COR-L47 (cell line): ENCODE measurements around the gene CCSER1.
"Not testable (repeated sequence)": the region's sequence is repeated elsewhere in the genome, so short reads cannot be mapped to it uniquely, and the experiment has no call there.

Experiments
- DNase-seq: peaks from one replicate; lab custom pipeline; 2025; lab: John Stamatoyannopoulos, UW

The CCSER1 gene

DNA sequence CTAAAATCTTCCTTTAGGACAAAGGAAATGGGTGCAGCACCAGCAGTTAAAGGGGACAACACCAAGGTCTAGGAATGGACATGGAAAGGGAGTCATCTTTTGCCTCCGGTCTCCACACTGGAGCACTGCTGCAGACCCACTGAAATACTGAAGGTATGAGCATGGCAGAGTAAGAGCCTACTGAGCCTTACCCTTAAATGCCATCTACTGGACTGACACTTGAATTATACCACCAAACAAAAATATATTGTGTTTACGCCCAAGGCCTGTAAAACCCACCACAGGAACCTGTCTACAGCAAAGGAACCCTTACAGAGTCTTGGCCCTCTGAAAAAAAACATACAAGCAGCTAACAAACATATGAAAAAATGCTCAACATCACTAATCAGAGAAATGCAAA lies 443.4 kb downstream of the CCSER1 start:
- DNase-seq, result no peak

DNA sequence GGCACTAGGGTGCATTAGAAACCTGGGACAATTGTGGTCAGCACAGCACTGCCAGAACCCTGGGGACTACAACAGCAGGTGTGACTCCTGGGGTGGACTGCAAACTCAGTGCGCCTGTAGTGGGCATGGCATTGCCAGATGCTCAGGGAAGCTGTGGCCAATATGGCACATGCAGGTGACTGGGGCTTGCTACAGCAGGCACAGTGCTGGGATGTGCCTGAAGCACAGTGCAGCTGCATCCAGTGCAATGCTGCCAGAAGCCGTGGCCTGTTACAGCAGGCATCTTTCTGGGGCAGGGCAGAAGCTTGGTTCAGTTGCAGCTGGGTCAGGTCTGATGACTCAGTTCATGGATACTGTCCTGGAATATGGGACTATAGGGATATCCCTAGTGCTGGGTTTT lies 445.8 kb downstream of the CCSER1 start:
- DNase-seq, result no peak

DNA sequence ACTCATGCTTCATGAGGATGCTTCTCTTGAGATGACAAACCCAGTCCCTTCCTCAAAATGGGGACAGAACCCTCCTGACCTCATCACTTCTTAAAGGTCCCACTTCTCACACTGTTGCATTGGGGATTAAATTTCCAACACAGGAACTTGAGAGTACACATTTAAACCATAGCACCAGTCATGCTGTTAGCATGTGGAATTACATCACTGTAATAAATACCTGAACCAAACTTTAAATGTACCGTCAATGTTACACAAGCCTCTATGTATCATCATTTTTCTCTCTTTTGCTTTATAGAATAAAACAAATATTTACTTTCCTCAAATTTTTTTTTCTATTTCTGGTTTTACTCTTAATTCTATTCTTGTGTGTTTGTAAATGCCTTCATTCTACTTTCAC lies 448.2 kb downstream of the CCSER1 start:
- DNase-seq, result no peak

DNA sequence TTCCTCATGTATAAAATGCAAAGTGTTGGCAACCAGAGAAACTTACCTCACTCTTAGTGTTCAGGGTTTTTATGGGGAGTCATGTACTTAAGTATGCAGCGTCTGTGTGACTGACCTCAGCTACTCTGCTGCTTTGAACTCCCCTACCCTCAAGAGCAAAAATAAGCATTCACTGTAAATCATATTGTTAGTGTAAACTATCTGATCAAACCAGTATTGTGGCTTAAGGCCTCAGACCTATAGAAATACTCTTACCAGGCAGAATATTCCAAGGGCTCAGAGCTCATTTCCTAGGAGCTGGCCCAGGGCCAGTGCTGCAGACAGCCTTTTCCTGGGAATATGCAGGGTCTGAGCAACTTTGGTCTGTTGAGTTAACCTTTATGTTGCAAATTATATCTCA lies 453.1 kb downstream of the CCSER1 start:
- no peak for DNase-seq

DNA sequence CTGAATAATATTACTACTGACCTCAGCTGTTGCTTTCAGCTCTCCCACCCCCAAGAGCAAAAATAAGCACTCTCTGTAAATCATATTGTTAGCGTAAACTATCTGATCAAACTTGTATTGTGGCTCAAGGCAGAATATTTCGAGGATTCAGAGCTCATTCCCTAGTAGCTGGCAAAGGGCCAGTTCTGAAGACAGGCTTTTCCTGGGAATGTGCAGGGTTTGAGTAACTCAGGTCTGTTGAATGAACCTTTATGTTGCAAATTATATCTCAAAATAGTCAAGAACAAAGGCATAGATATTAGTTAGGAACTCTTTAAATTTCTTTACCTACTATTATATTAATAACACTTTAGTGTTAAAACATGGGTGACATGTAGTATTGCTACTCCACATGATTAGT lies 454.9 kb downstream of the CCSER1 start:
- no peak for DNase-seq

DNA sequence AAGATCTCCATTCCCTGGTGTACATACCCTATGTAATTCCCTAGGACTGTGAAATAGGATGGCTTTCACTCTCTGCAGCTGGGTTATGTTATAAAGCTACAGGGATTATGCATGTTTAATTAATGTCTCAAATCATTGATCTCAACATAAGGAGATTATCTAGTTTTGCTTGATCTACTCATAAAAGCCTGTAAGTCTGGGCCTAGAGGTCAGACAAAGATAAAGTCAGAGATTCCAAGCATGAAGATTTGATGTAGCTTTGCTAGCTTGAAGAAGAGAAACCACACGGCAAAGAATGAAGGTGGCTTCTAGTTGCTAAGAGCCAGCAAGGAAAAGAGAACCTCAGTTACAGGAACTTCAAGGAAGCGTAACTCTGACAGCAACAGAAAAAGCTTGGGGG lies 456.9 kb downstream of the CCSER1 start:
- no peak for DNase-seq

DNA sequence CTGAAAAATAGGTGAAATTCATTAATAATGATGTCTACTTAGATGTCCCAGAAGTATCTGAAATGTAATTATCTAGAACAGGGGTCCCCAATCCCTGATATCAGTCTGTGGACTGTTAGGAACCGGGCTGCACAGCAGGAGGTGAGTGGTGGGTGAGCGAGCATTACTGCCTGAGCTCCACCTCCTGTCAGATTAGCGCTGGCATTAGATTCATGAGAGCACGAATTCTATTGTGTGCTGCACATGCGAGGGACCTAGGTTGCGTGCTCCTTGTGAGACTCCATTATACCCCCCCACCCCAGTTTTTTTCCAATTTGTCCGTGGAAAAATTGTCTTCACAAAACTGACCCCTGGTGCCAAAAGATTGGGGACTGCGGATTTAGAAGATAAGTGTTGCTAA lies 458.8 kb downstream of the CCSER1 start:
- DNase-seq, result no peak

DNA sequence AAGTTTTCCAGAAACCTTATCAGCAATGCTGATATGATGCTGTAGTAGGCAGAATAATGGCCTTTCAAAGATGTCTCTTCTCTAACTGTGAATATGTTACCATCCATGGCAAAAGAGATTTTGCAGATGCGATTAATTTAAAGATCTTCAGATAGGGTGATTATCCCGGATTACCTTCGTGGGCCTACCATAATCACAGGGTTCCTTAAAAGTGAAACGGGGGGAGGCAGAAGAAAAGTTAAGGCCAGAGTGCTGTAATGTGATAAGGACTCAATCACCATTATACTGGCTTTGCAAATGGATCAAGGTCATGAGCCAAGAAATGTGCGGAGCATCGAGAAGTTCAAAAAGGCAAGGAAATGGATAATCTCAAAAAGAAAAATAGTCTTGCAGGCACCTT lies 459.6 kb downstream of the CCSER1 start:
- no peak for DNase-seq

DNA sequence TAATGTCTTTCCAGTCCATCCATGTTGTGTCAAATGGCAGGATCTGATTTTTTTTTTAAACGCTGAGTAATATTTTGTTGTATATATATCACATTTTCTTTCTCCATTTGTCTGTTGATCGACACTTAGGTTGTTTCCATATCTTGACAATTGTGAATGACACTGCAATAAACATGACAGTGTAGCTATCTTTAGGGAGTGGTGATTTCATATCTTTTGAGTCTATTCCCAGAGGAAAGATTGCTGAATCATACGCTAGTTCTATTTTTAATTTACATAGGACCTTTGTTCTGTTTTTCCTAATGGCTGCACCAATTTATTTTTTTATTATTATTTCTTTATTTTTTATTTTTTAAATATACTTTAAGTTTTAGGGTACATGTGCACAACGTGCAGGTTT lies 470.7 kb downstream of the CCSER1 start:
- DNase-seq, result no peak

DNA sequence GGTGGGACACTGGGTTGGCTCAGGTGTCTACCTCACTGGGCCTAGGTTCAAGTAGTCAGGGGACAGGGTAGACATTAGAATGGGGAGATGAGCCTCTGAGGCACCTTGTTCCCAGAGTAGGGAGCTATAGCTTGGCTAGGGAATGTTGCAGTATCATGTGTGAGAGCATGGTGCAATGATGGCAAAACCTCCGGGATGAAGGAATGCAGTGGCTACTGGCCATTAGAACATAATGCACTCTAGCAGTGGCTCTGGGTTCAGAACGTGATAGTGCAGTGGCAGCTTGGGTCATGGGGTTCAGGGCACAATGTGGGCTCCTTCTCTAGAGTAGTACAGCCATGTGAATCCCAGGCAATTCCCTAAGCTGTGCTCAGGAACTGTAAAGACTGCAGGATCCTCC lies 471.5 kb downstream of the CCSER1 start:
- DNase-seq, result no peak

DNA sequence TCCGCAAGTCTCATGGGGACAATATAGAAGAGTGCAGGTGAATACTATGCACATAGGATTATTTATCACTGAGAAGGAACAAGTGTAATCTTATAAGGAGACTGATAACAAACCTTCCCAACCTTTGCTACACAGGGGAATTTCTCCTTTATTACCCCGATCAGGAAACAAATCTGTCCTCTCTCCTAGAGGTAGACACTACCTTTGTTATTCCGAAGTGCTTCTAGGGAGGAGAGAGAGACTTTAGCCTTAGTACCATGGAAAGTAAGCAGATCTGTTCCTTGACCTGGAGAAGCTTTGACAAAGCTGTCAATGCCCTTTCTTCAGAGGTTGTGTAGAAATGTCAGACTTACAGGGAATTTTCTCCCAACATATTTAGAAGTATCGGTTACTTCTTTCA lies 475.5 kb downstream of the CCSER1 start:
- no peak for DNase-seq

DNA sequence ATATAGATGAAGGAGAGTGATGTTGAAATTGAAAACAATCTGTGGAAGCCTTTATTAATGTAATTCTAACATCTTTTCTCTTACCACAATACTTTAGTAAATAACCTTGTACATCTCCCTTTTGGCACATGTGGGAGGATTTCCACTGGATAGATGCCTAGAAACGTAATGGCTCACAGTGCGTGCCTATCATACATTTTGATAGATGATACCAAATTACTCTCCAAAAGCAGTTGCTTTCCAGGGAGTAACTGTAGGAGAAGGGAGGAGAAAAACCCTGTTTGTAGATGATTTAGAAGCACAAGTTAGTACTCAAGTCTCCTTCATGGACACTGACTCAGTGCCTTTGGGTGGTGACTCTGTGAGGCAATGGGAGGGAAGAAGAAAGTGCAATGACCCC lies 476.3 kb downstream of the CCSER1 start:
- no peak for DNase-seq

DNA sequence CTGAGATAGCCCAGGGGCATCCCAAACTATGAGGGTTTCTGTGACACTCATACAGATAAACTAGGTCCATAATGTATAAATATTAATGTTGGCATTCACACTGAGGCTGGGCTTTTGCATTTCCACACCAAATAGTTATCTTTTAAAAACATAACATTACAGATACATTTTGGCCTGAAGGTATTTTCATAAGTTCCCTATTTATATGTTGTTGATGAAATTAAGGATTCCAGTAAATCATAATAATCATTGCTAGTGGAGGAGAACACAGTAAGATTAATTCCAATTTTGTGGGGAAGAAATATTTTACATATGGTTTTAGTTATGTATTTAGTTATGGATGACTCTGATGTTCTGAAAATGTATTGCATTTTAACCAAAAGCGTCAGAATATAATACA lies 479.6 kb downstream of the CCSER1 start:
- DNase-seq, result no peak

DNA sequence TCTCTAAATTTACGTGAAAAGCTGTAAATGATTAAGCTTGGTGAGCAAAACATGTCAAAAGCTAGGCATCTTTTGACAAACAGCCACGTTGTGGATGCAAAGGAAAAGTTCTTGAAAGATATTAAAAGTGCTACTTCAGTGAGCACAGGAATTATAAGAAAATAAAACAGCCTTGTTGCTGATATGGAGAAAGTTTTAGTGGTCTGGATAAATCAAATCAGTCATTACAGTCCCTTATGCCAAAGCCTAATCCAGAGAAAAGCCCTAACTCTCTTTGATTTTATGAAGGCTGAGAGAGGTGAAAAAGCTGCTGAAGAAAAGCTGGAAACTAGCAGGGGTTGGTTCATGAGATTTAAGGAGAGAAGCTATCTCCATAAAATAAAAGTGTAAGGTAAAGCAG lies 487.2 kb downstream of the CCSER1 start:
- DNase-seq, result no peak

DNA sequence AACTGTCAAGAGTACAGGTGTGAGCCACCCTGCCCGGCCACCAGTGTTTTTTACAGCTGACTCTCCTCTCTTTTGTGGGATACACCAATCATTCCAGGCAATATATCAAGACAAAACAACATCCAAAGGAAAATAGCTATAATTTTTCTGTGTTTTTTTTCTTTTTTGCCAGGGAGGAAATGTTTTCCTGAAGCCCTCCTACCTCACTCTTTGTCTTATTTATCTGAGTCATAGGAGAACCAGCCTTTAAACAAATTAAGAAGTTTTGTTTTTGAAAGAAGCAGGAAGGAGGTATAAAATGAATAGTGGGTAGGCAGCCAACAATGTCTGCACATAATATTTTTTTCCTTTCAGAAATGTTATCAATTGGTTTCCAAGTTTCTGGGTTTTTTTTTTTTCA lies 493.9 kb downstream of the CCSER1 start:
- DNase-seq, result no peak

DNA sequence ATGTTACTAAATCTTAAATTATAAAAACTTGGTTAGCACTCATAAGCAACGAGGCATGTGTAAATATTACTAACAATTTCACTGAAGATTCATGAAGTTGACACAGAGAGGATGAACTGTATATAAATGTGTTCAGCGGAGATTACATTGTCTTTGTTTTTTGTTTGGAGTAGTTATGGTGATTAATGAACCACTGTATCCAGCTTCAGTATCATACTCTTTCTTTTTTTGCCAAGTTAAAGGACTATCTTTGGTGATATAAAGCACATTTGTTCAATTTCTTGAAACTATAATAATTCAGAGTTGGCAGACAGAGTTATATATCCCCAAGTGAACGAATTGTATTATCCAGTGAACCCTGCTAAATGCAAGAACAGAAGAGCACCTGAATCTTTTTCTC lies 497.6 kb downstream of the CCSER1 start:
- DNase-seq, result no peak

DNA sequence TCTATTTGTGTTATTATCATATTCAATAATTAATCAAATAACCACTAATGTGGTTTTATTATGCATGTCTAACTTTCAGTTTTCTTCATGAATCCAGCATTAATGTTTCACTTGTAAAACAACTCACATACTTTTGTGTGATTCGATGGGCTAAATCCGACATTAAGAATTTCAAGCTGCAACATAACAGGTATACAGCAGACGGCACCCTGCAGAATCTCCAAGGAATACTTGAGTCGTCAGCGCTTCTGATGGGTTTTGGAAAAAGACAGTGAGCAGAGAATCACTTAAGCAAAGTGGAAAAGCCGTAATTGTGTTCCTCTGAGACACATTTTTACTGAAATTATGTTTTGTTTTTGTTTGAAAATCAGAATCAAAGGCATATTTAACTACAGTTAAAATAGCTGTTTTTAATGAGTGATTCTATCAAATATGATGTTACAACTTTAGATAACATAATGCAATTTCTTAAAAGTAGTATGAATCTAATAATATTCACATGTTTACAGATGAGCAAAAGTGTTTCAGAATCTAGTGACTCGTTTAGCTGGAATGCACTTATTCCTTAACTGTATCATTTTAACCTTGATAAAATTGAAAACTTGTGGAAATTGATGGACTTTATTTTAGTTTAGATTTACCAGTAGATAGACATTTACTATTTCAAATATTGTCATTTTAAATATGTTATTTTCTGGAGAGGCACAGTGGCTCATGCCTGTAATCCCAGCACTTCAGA lies 514.8 kb downstream of the CCSER1 start:
- DNase-seq, result no peak

DNA sequence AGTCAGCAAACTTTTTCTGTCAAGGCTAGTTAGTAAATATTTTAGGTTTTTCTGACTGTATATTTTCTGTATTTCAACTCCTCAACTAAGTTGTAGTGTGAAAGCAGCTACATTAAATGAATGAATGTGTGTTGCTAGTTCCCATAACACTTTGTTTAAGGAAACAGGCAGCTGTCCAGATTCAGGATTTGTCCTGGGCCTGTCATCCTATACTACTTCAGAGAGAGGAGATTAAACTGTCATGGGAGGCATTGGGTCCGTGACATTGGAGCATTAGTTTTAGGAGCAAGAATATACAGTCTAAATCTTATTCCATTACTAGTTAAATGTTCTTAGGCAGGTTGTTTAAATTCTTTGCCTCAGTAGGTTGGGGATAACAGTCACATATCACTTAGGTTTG lies 516.0 kb downstream of the CCSER1 start:
- no peak for DNase-seq

DNA sequence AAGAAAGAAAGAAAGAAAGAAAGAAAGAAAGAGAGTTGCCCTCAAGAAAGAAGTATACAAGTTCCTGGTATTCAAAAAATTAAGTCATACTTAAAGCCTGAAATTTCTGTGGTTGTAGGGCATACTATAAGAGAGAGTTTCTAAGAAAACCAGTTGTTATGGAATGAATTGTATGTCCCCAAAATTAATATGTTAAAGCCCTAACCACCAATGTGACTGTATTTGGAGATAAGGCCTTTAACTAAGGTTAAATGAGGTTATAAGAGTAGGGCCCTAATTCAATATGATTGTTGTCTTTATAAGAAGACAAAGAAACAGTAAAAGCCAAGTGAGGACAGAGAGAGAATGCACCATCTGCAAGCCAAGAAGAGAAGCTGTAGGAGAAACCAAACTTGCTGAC lies 521.1 kb downstream of the CCSER1 start:
- no peak for DNase-seq

DNA sequence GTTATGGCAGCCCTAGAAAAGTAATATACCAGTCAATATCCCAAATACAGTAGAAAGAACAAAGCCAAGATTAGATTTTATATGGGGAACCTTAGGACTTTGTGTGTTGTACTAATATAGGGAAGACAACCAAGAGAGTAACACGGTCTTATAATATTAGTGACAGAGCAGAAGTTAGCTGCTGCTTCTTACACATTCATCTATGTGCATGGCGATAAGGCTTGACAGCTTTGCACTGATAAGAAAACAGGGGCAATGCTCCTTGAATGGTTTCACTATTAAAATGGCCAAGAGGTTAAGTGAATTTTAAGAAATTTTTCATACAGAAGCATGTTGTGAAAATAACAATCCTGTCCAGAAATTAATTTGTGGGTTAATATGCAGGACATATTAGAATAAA lies 521.6 kb downstream of the CCSER1 start:
- DNase-seq, result no peak

DNA sequence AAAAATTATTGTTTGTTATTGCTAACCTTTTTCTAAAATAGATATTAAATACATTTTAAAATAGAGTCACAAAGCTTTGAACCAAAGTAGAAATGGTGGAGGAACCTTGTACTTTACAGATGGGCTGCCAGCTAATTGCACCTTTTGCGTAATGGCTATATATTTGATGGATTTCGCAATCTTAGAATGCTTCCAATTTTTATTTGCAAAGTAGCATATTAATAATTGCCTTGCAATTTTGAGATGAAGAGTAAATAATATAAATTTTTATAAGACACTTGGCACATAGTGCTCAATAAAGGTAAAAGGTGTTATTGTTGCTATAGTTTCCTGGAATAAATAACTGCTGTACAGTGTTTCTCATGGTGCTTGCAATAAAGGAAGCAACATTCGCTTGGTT lies 533.5 kb downstream of the CCSER1 start:
- DNase-seq, result no peak

DNA sequence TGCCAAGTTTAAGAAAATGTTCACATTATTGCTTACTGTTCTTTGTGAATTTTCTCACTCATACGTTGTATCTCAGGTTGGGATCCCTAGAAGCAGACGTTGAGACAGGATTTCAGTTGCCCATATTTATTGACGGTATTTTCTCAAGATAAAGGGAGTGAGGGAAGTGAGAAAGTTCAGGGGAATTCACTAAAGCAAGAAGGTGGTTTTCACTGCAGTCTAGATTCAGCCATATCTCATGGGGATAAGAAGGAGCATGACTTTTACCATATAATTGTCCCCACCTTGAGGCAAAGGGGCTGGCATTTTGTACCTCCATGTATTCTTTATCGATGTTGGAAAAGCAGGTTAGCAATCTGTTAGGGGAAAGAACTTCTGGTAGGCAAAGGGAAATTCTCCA lies 543.0 kb downstream of the CCSER1 start:
- no peak for DNase-seq

DNA sequence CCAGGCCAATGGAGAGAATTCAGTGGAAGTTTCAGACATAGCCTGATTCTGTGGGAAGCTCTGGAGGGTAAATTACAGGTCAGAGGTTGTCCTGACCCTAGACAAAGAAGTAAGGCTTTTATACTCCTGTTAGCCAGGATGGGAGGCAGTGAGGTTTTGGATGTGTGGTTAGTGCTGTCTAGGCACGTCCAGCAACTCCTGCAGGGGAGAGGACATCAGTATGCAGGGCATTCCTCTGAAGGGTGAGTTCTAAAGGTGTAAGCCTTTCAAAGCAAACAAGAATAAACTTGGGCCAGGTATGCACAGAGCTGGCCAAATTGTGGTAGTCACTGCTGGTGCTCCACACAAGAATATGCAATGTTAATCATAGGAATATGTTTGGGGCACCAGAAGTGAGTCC lies 562.5 kb downstream of the CCSER1 start:
- no peak for DNase-seq

DNA sequence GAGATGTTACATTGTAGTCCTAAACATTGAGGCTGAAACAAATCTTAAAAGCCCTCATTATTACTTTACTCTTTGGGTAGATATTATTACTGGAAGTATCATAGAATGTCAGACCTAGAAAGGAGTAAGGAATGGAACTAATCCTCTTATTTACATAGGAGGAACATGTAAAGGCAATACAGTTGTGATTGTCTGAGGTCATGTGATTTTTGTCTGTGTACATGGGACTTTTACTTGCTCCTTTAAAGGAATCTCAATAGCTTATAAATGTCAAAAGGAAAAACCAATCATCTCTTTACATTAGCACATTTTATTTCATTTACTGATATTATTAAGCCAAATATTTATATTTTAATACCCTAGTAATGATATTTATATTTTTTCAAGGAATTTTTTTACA lies 568.2 kb downstream of the CCSER1 start:
- DNase-seq, result no peak

DNA sequence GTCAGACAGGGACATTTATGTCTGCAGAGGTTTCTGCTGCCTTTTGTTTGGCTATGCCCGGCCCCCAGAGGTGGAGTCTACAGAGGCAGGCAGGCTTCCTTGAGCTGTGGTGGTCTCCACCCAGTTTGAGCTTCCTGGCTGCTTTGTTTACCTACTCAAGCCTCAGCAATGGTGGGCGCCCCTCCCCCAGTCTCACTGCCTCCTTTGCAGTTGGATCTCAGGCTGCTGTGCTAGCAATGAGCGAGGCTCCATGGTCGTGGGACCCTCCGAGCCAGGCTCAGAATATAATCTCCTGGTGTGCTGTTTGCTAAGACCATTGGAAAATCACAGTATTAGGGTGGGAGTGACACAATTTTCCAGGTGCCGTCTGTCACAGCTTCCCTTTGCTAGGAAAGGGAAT lies 578.3 kb downstream of the CCSER1 start:
- DNase-seq, result not testable (repeated sequence)
